Measurements from ENCODE around the gene ARHGAP32.

- TF ChIP-seq CTCF (IDR thresholded peaks at IDR 0.05; ENCODE audit: insufficient read depth, low read length, poor library complexity, severe bottlenecking) (no peak), EZH2phosphoT487 (conservative IDR thresholded peaks at IDR 0.05; ENCODE audit: low read length) (no peak)
Observed at GRCh38 chr11:129225190-129225589, 33.1 kb upstream of the ARHGAP32 start.
